Type B pancreatic cell (in vitro differentiated cells): Measurements from ENCODE around the gene WNT8B. TPM values are rescaled to one million over a fixed set of nuclear protein-coding genes. Genes with fewer than 3 reads are reported as not detected.

Experiments
- DNase-seq: peaks from one replicate; pipeline ENCODE4 v3.0.0; 2021; ENCODE audit warnings: mixed read lengths; ENCODE audit not compliant: unreplicated experiment; ENCODE audit errors: extremely low spot score
- H3K27ac Mint-ChIP-seq: 2 replicates; pipeline ENCODE4 v1.8.0; 2021; ENCODE audit warnings: mild to moderate bottlenecking, mixed read lengths
- H3K27me3 Mint-ChIP-seq: 2 replicates; pipeline ENCODE4 v1.8.0; 2021; ENCODE audit warnings: mixed read lengths
- H3K36me3 Mint-ChIP-seq: 2 replicates; pipeline ENCODE4 v1.8.0; 2021; ENCODE audit warnings: mixed read lengths
- H3K4me1 Mint-ChIP-seq: one replicate; pipeline ENCODE4 v1.8.0; 2021; ENCODE audit warnings: mixed read lengths; ENCODE audit not compliant: unreplicated experiment
- H3K4me3 Mint-ChIP-seq: 2 replicates; pipeline ENCODE4 v1.8.0; 2021; ENCODE audit warnings: mild to moderate bottlenecking, mixed read lengths
- H3K9me3 Mint-ChIP-seq: 2 replicates; pipeline ENCODE4 v1.8.0; 2021; ENCODE audit warnings: mixed read lengths
- CTCF ChIP-seq: fragments of 200-600 bp; sonication (generic); conservative IDR thresholded peaks from 2 replicates; pipeline ENCODE4 v1.5.0; 2021; ENCODE audit warnings: antibody characterized with exemption, mild to moderate bottlenecking
- total RNA-seq: library from RNA; stranded (reverse); gene quantifications from 2 replicates; pipeline ENCODE4 v1.2.1, GENCODE V29; 2021; ENCODE audit warnings: low replicate concordance

Gene WNT8B
- total RNA-seq, 1 donor from 2014 or later: 0.68 TPM

- Mint-ChIP-seq H3K4me3 (no peak overlapping the region), H3K9me3 (no peaks in the 10 kb centered on the region), H3K4me1 (peaks cover 6% of the 10 kb centered on the region), H3K27me3 (peaks cover 13% of the 10 kb centered on the region), H3K27ac (no peak overlapping the region), H3K36me3 (peaks cover 35% of the 10 kb centered on the region)
- DNase-seq: no peak
- no peak for TF ChIP-seq CTCF
Measured at GRCh38 chr10:100490531-100490930, 27.7 kb downstream of the WNT8B start.

GRCh38 chr10:100496567-100496966 lies 33.8 kb downstream of the WNT8B start:
- no peak for TF ChIP-seq CTCF
- H3K27me3 Mint-ChIP-seq: no peaks in the 10 kb centered on the region
- H3K36me3 Mint-ChIP-seq: peaks cover 23% of the 10 kb centered on the region
- no peak overlapping the region for H3K27ac Mint-ChIP-seq
- no peak for DNase-seq
- H3K4me1 Mint-ChIP-seq: peaks cover 5% of the 10 kb centered on the region
- H3K9me3 Mint-ChIP-seq: no peaks in the 10 kb centered on the region
- H3K4me3 Mint-ChIP-seq: no peak overlapping the region

GRCh38 chr10:100498059-100498458 lies 35.2 kb downstream of the WNT8B start:
- no peak overlapping the region for H3K27ac Mint-ChIP-seq

GRCh38 chr10:100501423-100501822 lies 38.6 kb downstream of the WNT8B start:
- TF ChIP-seq CTCF: no peak
- Mint-ChIP-seq H3K27ac (no peak overlapping the region), H3K27me3 (no peaks in the 10 kb centered on the region), H3K4me3 (no peak overlapping the region), H3K36me3 (peaks cover 31% of the 10 kb centered on the region), H3K4me1 (peaks cover 25% of the 10 kb centered on the region), H3K9me3 (no peaks in the 10 kb centered on the region)
- DNase-seq: no peak

More at GRCh38 chr10:100498059-100498458, 35.2 kb downstream of the WNT8B start:
- H3K4me1 Mint-ChIP-seq: peaks cover 12% of the 10 kb centered on the region
- no peaks in the 10 kb centered on the region for H3K27me3 Mint-ChIP-seq
- H3K36me3 Mint-ChIP-seq: peaks cover 32% of the 10 kb centered on the region
- no peak overlapping the region for H3K4me3 Mint-ChIP-seq
- DNase-seq: no peak
- no peak for TF ChIP-seq CTCF
- H3K9me3 Mint-ChIP-seq: no peaks in the 10 kb centered on the region

- Mint-ChIP-seq H3K36me3 (peaks cover 35% of the 10 kb centered on the region), H3K4me1 (peaks cover 25% of the 10 kb centered on the region), H3K27me3 (no peaks in the 10 kb centered on the region), H3K27ac (no peak overlapping the region), H3K9me3 (no peaks in the 10 kb centered on the region), H3K4me3 (no peak overlapping the region)
- TF ChIP-seq CTCF: no peak
- no peak for DNase-seq
Measured at GRCh38 chr10:100502926-100503494, 40.2 kb downstream of the WNT8B start.

- no peak for DNase-seq
- no peaks in the 10 kb centered on the region for H3K27me3 Mint-ChIP-seq
- peaks cover 30% of the 10 kb centered on the region for H3K4me1 Mint-ChIP-seq
- no peak overlapping the region for H3K27ac Mint-ChIP-seq
- no peak for TF ChIP-seq CTCF
- no peak overlapping the region for H3K4me3 Mint-ChIP-seq
- peaks cover 38% of the 10 kb centered on the region for H3K36me3 Mint-ChIP-seq
- no peaks in the 10 kb centered on the region for H3K9me3 Mint-ChIP-seq
Measured at GRCh38 chr10:100504096-100504495, 41.3 kb downstream of the WNT8B start.
